Body of pancreas (tissue), 4 donors: ENCODE data around the gene FOXJ2.

ENCODE experiments used
- CTCF ChIP-seq, 7 experiments: fragments of 450-650 bp in 4 of 7; fragments of 200-600 bp in 3 of 7; sonication (generic) in 3 of 7; IDR thresholded peaks; one replicate each; pipeline ENCODE4 v1.5.1; 2016 to 2019; ENCODE audit warnings: antibody characterized with exemption in 7 of 7
- POLR2A ChIP-seq, 3 donors: fragments of 450-650 bp; IDR thresholded peaks; one replicate each; pipeline ENCODE4 v1.6.1; 2016; ENCODE audit warnings: antibody characterized with exemption in 3 of 3, mild to moderate bottlenecking in 2 of 3

GRCh38 chr12:8064131-8064530 lies 31.6 kb downstream of the FOXJ2 start:
- TF ChIP-seq CTCF (IDR thresholded peaks at IDR 0.05) (no peak), POLR2A (IDR thresholded peaks at IDR 0.05) (no peak)
